GM12864 (cell line): ENCODE results near the gene ASGR1.

Experiments
- DNase-seq: peaks from one replicate; pipeline ENCODE4 v3.0.0-alpha.2; 2011; ENCODE audit warnings: low read depth
- H3K4me3 ChIP-seq: 2 replicates; pipeline ENCODE4 v1.5.1; 2011; ENCODE audit warnings: mild to moderate bottlenecking, low read depth, low read length, control low read depth
- TF ChIP-seq, protein P1 (sequence below): IDR thresholded peaks from 2 replicates; pipeline ENCODE4 v1.5.1; 2011; ENCODE audit warnings: low read depth, mild to moderate bottlenecking, moderate library complexity, low read length, control low read depth, inconsistent platforms; ENCODE audit errors: missing control alignments

The ASGR1 gene

DNA sequence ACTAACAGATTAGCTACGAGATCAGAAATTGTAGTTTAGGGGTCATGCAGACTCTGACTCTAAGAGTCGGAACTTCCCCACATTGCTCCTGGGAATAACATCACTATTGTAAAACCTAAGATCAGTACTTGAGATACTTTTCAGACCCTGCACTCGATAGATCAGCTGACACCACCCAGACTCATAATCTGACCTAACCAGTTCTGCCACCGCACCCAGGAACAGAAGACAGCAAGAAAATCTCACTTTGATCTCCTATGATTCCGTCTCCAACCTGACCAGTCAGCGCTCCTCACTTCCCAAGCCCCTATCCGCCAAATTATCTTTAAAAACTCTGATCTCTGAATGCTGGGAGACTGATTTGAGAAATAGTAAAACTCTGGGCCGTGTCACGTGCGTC, 37.3 kb downstream of the ASGR1 start:
- H3K4me3 ChIP-seq = no peak overlapping the region
- no peak for DNase-seq
- TF ChIP-seq, protein P1, sequence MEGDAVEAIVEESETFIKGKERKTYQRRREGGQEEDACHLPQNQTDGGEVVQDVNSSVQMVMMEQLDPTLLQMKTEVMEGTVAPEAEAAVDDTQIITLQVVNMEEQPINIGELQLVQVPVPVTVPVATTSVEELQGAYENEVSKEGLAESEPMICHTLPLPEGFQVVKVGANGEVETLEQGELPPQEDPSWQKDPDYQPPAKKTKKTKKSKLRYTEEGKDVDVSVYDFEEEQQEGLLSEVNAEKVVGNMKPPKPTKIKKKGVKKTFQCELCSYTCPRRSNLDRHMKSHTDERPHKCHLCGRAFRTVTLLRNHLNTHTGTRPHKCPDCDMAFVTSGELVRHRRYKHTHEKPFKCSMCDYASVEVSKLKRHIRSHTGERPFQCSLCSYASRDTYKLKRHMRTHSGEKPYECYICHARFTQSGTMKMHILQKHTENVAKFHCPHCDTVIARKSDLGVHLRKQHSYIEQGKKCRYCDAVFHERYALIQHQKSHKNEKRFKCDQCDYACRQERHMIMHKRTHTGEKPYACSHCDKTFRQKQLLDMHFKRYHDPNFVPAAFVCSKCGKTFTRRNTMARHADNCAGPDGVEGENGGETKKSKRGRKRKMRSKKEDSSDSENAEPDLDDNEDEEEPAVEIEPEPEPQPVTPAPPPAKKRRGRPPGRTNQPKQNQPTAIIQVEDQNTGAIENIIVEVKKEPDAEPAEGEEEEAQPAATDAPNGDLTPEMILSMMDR = no peak

DNA sequence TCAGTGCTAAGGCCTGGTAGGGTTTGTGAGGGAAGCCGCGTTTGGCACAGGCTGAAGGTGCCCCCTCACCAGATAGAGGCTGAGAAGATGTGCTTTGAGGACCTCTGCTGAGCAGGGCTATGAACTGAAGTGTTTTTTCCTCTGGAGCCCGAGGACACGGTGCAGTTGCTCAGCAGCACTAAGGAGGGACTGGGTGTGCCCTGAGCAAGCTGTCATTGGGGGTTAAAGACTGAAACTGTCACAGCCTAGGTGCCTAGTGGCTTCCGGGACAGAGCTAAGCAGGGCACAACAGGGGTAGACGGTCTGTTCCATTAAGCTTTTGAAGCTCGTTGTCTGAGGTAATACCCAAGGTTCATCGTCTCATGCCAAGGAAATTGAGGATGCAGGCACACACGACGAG, 39.8 kb downstream of the ASGR1 start:
- TF ChIP-seq, protein P1 = no peak
- no peak for DNase-seq

DNA sequence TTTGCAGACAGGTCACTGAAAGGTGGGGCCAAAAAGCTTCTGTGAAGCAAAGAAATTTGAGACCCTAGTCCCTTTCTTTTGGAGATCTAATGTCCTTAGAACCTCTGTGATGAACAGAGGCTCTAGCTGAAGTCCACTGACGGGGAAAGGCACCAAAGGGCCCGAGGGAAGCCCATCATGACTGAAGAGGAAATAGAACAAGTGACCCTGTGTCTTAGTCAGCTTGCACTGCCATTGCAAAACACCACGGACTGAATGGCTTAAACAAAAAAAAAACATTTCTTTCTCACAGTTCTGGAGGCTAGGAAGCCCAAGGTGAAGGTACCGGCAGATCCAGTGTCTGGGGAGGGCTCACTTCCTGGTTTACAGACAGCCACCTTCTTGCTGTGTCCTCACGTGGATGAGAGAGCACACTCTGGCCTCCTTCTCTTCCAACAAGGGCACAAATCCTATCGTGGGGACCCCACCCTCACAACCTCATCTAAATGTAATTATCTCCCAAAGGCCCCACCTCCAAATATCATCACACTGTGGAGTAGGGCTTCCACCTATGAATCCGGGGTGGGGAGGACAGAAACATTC, 40.3 kb downstream of the ASGR1 start:
- no peak overlapping the region for H3K4me3 ChIP-seq
- TF ChIP-seq, protein P1 = no peak
- no peak for DNase-seq

More for the DNA sequence above, 39.8 kb downstream of the ASGR1 start:
- no peak overlapping the region for H3K4me3 ChIP-seq

DNA sequence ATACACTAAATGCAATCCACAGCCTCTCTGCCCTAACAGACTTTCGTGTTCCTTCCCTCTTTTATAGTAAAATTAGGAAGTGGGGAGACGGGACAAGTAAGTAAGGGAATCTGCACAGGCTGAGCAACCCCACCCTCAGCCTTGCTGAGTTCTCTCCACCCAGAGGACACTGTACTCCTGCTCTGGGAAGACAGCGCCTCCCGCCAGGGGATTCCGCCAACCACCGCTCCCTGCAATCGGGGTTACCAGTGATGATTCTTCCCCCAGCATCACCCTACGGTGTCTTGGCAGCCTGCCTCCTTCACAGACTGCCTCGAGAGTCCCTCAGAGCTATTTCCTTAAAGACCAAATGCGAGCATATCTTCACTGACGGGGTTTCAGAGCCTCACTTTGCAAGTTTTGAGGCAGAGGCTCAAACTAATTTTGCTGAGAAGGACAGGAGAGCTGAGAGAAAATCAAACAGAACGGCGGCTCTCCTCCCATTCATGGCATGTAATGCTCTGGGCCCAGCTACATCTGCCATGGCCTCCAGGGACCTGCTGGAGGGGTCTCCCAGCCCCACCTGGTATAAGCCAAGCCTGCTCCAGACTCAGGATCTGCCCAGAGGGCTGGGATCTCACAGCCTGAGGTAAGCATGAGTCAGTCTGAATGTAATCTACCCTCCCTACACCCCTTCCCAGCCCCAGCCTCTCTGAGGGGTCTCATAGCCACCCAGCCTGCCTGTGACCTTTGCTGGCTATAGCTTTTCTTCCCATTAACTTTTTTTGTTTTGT, 41.8 kb downstream of the ASGR1 start:
- TF ChIP-seq, protein P1 = no peak
- no peak for DNase-seq
- no peak overlapping the region for H3K4me3 ChIP-seq

DNA sequence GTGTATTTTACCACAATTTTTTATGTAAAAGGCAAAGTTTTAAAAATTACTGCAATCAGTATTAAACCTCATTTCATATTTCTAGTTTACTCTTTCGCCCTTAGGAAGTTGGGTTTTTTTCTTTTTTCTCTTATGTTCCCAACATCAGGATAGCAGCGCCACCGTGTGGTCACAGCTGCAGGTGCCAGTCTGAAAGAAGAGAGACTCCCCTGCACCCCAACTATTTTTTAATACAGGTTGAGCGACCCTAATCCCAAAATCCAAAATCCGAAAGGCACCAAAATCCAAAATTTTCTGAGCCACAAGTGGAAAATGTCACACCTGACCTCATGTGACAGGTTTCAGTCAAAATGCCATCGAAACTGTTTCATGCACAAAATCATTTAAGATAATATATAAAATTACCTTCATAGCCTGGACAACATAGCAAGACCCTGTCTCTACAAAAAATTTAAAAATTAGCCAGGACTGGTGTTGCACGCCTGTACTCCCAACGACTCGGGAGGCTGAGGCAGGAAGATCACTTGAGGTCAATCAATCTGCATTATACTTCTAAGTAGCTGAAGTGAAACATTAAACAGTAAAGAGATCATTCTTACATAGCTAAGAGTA, 42.8 kb downstream of the ASGR1 start:
- no peak for DNase-seq
- H3K4me3 ChIP-seq = no peak overlapping the region
- TF ChIP-seq, protein P1 = peak; percentile 80

DNA sequence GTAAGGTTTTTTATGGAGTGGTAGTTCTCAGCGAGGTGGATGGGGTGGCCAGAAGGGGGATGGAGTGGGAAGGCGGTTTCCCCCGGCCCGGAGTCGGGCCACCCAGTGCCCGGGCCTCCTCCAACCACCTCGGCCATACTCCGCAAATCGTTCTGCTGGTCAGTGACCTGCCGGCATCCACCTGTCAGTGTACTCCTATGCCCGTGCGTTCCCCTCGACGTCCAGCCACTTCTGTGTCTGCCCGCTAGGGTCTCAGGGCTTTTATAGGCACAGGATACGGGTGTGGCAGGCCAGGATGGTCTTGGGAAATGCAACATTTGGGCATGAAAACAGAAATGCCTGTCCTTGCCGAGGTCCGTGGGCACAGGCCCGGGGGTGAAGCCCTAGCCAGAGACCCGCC, 45.3 kb downstream of the ASGR1 start:
- TF ChIP-seq, protein P1 = no peak
- no peak for DNase-seq
- no peak overlapping the region; the same call in 1 of the 2 replicates for H3K4me3 ChIP-seq
